Osteocyte (in vitro differentiated cells): ENCODE data around the gene DUS2. TPM values are rescaled to one million over a fixed set of nuclear protein-coding genes. Genes with fewer than 3 reads are reported as not detected.
"Not testable (repeated sequence)": the region's sequence is repeated elsewhere in the genome, so short reads cannot be mapped to it uniquely, and the experiment has no call there.

Experiments
- DNase-seq: peaks from one replicate; pipeline ENCODE4 v3.0.0; 2021; ENCODE audit warnings: mixed read lengths; ENCODE audit not compliant: unreplicated experiment; ENCODE audit errors: extremely low spot score
- H3K27ac Mint-ChIP-seq: one replicate; pipeline ENCODE4 v1.8.0; 2021; ENCODE audit warnings: mild to moderate bottlenecking, mixed read lengths; ENCODE audit not compliant: unreplicated experiment
- H3K27me3 Mint-ChIP-seq: one replicate; pipeline ENCODE4 v1.8.0; 2021; ENCODE audit warnings: mixed read lengths; ENCODE audit not compliant: unreplicated experiment
- H3K36me3 Mint-ChIP-seq: one replicate; pipeline ENCODE4 v1.8.0; 2021; ENCODE audit warnings: mixed read lengths; ENCODE audit not compliant: unreplicated experiment
- H3K4me1 Mint-ChIP-seq: one replicate; pipeline ENCODE4 v1.8.0; 2021; ENCODE audit warnings: mixed read lengths; ENCODE audit not compliant: unreplicated experiment
- H3K4me3 Mint-ChIP-seq: one replicate; pipeline ENCODE4 v1.8.0; 2021; ENCODE audit warnings: mild to moderate bottlenecking, moderate library complexity, mixed read lengths; ENCODE audit not compliant: unreplicated experiment
- H3K9me3 Mint-ChIP-seq: one replicate; pipeline ENCODE4 v1.8.0; 2021; ENCODE audit warnings: mixed read lengths; ENCODE audit not compliant: unreplicated experiment
- total RNA-seq: library from RNA; stranded (reverse); gene quantifications from 2 replicates; pipeline ENCODE4 v1.2.1, GENCODE V29; 2021
- TF ChIP-seq, protein P1 (sequence below): fragments of 200-600 bp; sonication (generic); IDR thresholded peaks from 2 replicates; pipeline ENCODE4 v1.5.0; 2021; ENCODE audit warnings: antibody characterized with exemption, mild to moderate bottlenecking, moderate library complexity

DUS2 gene
- total RNA-seq, 1 donor from 2014 or later, result 17.2 TPM

GRCh38 chr16:68009157-68009735 is 13.8 kb upstream of the DUS2 start:
- TF ChIP-seq, protein P1, sequence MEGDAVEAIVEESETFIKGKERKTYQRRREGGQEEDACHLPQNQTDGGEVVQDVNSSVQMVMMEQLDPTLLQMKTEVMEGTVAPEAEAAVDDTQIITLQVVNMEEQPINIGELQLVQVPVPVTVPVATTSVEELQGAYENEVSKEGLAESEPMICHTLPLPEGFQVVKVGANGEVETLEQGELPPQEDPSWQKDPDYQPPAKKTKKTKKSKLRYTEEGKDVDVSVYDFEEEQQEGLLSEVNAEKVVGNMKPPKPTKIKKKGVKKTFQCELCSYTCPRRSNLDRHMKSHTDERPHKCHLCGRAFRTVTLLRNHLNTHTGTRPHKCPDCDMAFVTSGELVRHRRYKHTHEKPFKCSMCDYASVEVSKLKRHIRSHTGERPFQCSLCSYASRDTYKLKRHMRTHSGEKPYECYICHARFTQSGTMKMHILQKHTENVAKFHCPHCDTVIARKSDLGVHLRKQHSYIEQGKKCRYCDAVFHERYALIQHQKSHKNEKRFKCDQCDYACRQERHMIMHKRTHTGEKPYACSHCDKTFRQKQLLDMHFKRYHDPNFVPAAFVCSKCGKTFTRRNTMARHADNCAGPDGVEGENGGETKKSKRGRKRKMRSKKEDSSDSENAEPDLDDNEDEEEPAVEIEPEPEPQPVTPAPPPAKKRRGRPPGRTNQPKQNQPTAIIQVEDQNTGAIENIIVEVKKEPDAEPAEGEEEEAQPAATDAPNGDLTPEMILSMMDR, result no peak
- Mint-ChIP-seq H3K4me3 (no peak overlapping the region), H3K4me1 (peaks cover 9% of the 10 kb centered on the region)

DNA sequence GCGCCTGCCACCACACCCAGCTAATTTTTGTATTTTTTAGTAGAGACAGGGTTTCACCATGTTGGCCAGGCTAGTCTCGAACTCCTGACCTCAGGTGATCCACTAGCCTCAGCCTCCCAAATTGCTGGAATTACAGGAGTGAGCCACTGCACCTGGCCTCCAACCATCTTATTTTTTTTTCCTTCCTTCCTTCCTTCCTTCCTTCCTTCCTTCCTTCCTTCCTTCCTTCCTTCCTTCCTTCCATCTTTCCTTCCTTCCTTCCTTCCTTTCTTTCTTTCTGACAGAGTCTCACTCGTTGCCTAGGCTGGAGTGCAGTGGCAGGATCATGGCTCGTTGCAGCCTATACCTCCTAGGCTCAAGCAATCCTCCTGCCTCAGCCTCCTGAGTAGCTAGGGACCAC is 13.2 kb upstream of the DUS2 start:
- not testable (repeated sequence) for H3K9me3 Mint-ChIP-seq, H3K27me3 Mint-ChIP-seq, H3K4me1 Mint-ChIP-seq, H3K4me3 Mint-ChIP-seq, DNase-seq, H3K27ac Mint-ChIP-seq, H3K36me3 Mint-ChIP-seq

More at GRCh38 chr16:68009157-68009735, 13.8 kb upstream of the DUS2 start:
- H3K27ac Mint-ChIP-seq, result no peak overlapping the region
- no peaks in the 10 kb centered on the region for H3K9me3 Mint-ChIP-seq
- no peak for DNase-seq
- no peaks in the 10 kb centered on the region for H3K36me3 Mint-ChIP-seq
- no peaks in the 10 kb centered on the region for H3K27me3 Mint-ChIP-seq

GRCh38 chr16:68013440-68013839 is 9.6 kb upstream of the DUS2 start:
- Mint-ChIP-seq H3K36me3 (no peaks in the 10 kb centered on the region), H3K27ac (no peak overlapping the region), H3K4me3 (no peak overlapping the region), H3K4me1 (no peaks in the 10 kb centered on the region), H3K27me3 (no peaks in the 10 kb centered on the region), H3K9me3 (no peaks in the 10 kb centered on the region)
- DNase-seq, result no peak
- TF ChIP-seq, protein P1, result no peak

- Mint-ChIP-seq H3K27ac (no peak within 1 kb of the TSS), H3K27me3 (no peaks in the 10 kb centered on the region), H3K36me3 (no peaks in the 10 kb centered on the region), H3K4me1 (no peaks in the 10 kb centered on the region), H3K4me3 (no peak within 1 kb of the TSS), H3K9me3 (no peaks in the 10 kb centered on the region)
- TF ChIP-seq, protein P1, result no peak
- DNase-seq, result no peak
Measured at GRCh38 chr16:68015681-68016080, 7.4 kb upstream of the DUS2 start, which contains the start of gene DPEP2NB. Gene DPEP2NB, minus strand, starts transcription at chr16:68015911. Its CDS starts 141 bp downstream, at chr16:68015770.

DNA sequence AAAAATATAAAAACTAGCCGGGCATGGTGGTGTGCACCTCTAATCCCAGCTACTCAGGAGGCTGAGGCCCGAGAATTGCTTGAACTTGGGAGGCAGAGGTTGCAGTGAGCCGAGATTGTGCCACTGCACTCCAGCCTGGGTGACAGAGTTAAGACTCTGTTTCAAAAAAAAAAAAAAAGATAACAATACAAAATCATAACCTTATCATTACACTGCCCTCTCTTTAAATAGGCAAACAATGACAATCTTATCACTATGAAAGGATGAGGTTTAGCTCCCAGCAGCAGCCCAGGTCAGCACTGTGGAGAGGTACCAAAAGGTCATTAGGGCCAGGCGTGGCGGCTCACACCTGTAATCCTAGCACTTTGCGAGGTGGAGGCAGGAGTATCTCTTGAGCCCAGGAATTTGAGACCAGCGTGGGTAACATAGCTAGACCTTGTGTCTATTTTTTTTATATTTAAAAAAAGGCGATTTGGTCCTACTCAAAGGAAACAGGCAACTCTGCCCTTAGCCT is 3.9 kb upstream of the DUS2 start:
- H3K27ac Mint-ChIP-seq, result no peak overlapping the region
- DNase-seq, result no peak
- TF ChIP-seq, protein P1, result no peak
- no peaks in the 10 kb centered on the region for H3K36me3 Mint-ChIP-seq
- H3K9me3 Mint-ChIP-seq, result no peaks in the 10 kb centered on the region
- H3K27me3 Mint-ChIP-seq, result no peaks in the 10 kb centered on the region
- H3K4me3 Mint-ChIP-seq, result no peak overlapping the region
- peaks cover 14% of the 10 kb centered on the region for H3K4me1 Mint-ChIP-seq
